H9 (cell line): ENCODE results near the gene TRAF2. TPM values are rescaled to one million over a fixed set of nuclear protein-coding genes. Genes with fewer than 3 reads are reported as not detected.
A peak's percentile ranks its signal among the peaks of the same experiment; 100 is the strongest.

Source experiments
- DNase-seq: peaks from one replicate; pipeline ENCODE4 v3.0.0-alpha.2; 2017
- H2AFZ ChIP-seq: one replicate; pipeline ENCODE4 v1.6.1; 2013; ENCODE audit warnings: mild to moderate bottlenecking, low read length, control low read depth, moderate library complexity
- H2AK5ac ChIP-seq: 2 replicates; pipeline ENCODE4 v1.6.1; 2013; ENCODE audit warnings: low read length, control low read depth, mixed read lengths; ENCODE audit not compliant: insufficient read length
- H2BK120ac ChIP-seq: one replicate; pipeline ENCODE4 v1.6.1; 2013; ENCODE audit warnings: low read depth, mild to moderate bottlenecking, low read length, control low read depth, inconsistent platforms; ENCODE audit not compliant: poor library complexity, severe bottlenecking
- H2BK12ac ChIP-seq: 2 replicates; pipeline ENCODE4 v1.6.1; 2013; ENCODE audit warnings: low read length, control low read depth, mixed read lengths, low read depth; ENCODE audit not compliant: insufficient read length
- H2BK15ac ChIP-seq: 2 replicates; pipeline ENCODE4 v1.6.1; 2013; ENCODE audit warnings: low read depth, low read length, control low read depth
- H2BK20ac ChIP-seq: one replicate; pipeline ENCODE4 v1.6.1; 2013; ENCODE audit warnings: low read depth, mild to moderate bottlenecking, low read length, control low read depth, inconsistent platforms; ENCODE audit not compliant: poor library complexity, severe bottlenecking
- H2BK5ac ChIP-seq: 2 replicates; pipeline ENCODE4 v1.6.1; 2013; ENCODE audit warnings: low read length, control low read depth, mixed read lengths; ENCODE audit not compliant: insufficient read length
- H3K14ac ChIP-seq: 2 replicates; pipeline ENCODE4 v1.6.1; 2013; ENCODE audit warnings: low read length, control low read depth; ENCODE audit not compliant: insufficient read depth
- H3K18ac ChIP-seq: 2 replicates; pipeline ENCODE4 v1.6.1; 2013; ENCODE audit warnings: low read depth, mild to moderate bottlenecking, mixed read lengths, low read length, control low read depth; ENCODE audit not compliant: insufficient read length
- H3K23ac ChIP-seq: 2 replicates; pipeline ENCODE4 v1.6.1; 2013; ENCODE audit warnings: low read length, control low read depth, mixed read lengths, low read depth; ENCODE audit not compliant: insufficient read length
- H3K23me2 ChIP-seq: 2 replicates; pipeline ENCODE4 v1.6.1; 2013; ENCODE audit warnings: low read depth, mild to moderate bottlenecking, mixed read lengths, low read length, control low read depth; ENCODE audit not compliant: insufficient read length, poor library complexity, severe bottlenecking
- H3K27ac ChIP-seq: 2 replicates; pipeline ENCODE4 v1.5.1; 2013; ENCODE audit warnings: low read length, control low read depth, mixed read lengths, low read depth; ENCODE audit not compliant: insufficient read length
- H3K27me3 ChIP-seq: 2 replicates; pipeline ENCODE4 v1.6.1; 2013; ENCODE audit warnings: low read length, control low read depth, inconsistent platforms; ENCODE audit not compliant: insufficient read depth
- H3K4ac ChIP-seq: 2 replicates; pipeline ENCODE4 v1.6.1; 2013; ENCODE audit warnings: low read depth, mild to moderate bottlenecking, control low read depth, inconsistent platforms, low read length, moderate library complexity
- H3K4me1 ChIP-seq: 2 replicates; pipeline ENCODE4 v1.6.1; 2013; ENCODE audit warnings: low read length, control low read depth, inconsistent platforms; ENCODE audit not compliant: insufficient read depth
- H3K4me2 ChIP-seq: 2 replicates; pipeline ENCODE4 v1.6.1; 2013; ENCODE audit warnings: low read length, control low read depth, mixed read lengths; ENCODE audit not compliant: insufficient read length, insufficient read depth
- H3K56ac ChIP-seq: 2 replicates; pipeline ENCODE4 v1.6.1; 2013; ENCODE audit warnings: low read depth, mild to moderate bottlenecking, mixed read lengths, low read length, control low read depth; ENCODE audit not compliant: insufficient read length
- H3K79me1 ChIP-seq: 2 replicates; pipeline ENCODE4 v1.6.1; 2013; ENCODE audit warnings: low read depth, mild to moderate bottlenecking, moderate library complexity, low read length, control low read depth, inconsistent platforms; ENCODE audit not compliant: insufficient read depth, poor library complexity, severe bottlenecking
- H3K79me2 ChIP-seq: 2 replicates; pipeline ENCODE4 v1.6.1; 2013; ENCODE audit warnings: low read length, control low read depth, inconsistent platforms; ENCODE audit not compliant: insufficient read depth
- H3K9ac ChIP-seq: 2 replicates; pipeline ENCODE4 v1.6.1; 2013; ENCODE audit warnings: low read length, control low read depth, mixed read lengths; ENCODE audit not compliant: insufficient read length; ENCODE audit errors: extremely low read depth
- H3K9me3 ChIP-seq: one replicate; pipeline ENCODE4 v1.6.1; 2013; ENCODE audit warnings: low read depth, low read length, inconsistent platforms; ENCODE audit not compliant: control insufficient read depth
- H3T11ph ChIP-seq: one replicate; pipeline ENCODE4 v1.6.1; 2013; ENCODE audit warnings: mild to moderate bottlenecking, low read length, control low read depth, inconsistent platforms
- H4K20me1 ChIP-seq: one replicate; pipeline ENCODE4 v1.6.1; 2013; ENCODE audit not compliant: control insufficient read depth, insufficient read length, insufficient read depth
- H4K5ac ChIP-seq: 2 replicates; pipeline ENCODE4 v1.6.1; 2013; ENCODE audit warnings: low read depth, mild to moderate bottlenecking, mixed read lengths, low read length, control low read depth; ENCODE audit not compliant: insufficient read length
- H4K8ac ChIP-seq: replicated peaks from 2 replicates; pipeline ENCODE4 v1.6.1; 2013; ENCODE audit warnings: low read length, control low read depth, mixed read lengths, low read depth; ENCODE audit not compliant: insufficient read length
- H4K91ac ChIP-seq: 2 replicates; pipeline ENCODE4 v1.6.1; 2013; ENCODE audit warnings: low read depth, mild to moderate bottlenecking, moderate library complexity, mixed read lengths, low read length, control low read depth; ENCODE audit not compliant: insufficient read length
- H3K27ac Mint-ChIP-seq, 3 experiments: 2 replicates in 2 of 3; 3 replicates in 1 of 3; pipeline ENCODE4 v1.8.0; 2020 to 2021; ENCODE audit warnings: mixed read lengths in 3 of 3, mild to moderate bottlenecking in 1 of 3, moderate library complexity in 1 of 3
- H3K27me3 Mint-ChIP-seq: 2 replicates; pipeline ENCODE4 v1.8.0; 2021; ENCODE audit warnings: low read depth, mild to moderate bottlenecking, moderate library complexity, mixed read lengths
- H3K36me3 Mint-ChIP-seq, 3 experiments: 2 replicates in 2 of 3; 3 replicates in 1 of 3; pipeline ENCODE4 v1.8.0; 2020 to 2021; ENCODE audit warnings: low read depth in 3 of 3, mixed read lengths in 3 of 3; ENCODE audit not compliant: insufficient read depth in 1 of 3
- H3K4me1 Mint-ChIP-seq, 2 experiments: 2 replicates each; pipeline ENCODE4 v1.8.0; 2020; ENCODE audit warnings: mixed read lengths in 2 of 2
- H3K4me3 Mint-ChIP-seq, 2 experiments: 2 replicates in 1 of 2; 3 replicates in 1 of 2; pipeline ENCODE4 v1.8.0; 2020 to 2021; ENCODE audit warnings: mild to moderate bottlenecking in 2 of 2, mixed read lengths in 2 of 2, moderate library complexity in 1 of 2
- H3K9me3 Mint-ChIP-seq, 2 experiments: 2 replicates in 1 of 2; 3 replicates in 1 of 2; pipeline ENCODE4 v1.8.0; 2020; ENCODE audit warnings: mild to moderate bottlenecking in 2 of 2, mixed read lengths in 2 of 2, moderate library complexity in 1 of 2
- WGBS: extraction: QIAGEN DNeasy Blood & Tissue Kit; methylation state at CpG from one replicate; pipeline ENCODE4 v1.1.7; 2013; ENCODE audit warnings: missing lambda C conversion rate, low lambda C conversion rate, mixed read lengths; ENCODE audit not compliant: insufficient read length; ENCODE audit errors: extremely low coverage; 5-methylcytosine and 5-hydroxymethylcytosine counted together
- total RNA-seq: library from RNA; stranded (reverse); gene quantifications from 2 replicates; pipeline ENCODE4 v1.2.1, GENCODE V29; 2021
- TF ChIP-seq, protein P1 (sequence below): fragments of 200-600 bp; sonication (generic); conservative IDR thresholded peaks from 3 replicates; pipeline ENCODE4 v1.8.0; 2021; ENCODE audit warnings: antibody characterized with exemption, mild to moderate bottlenecking

TRAF2 gene
- total RNA-seq, 1 experiment from 2014 or later: 48.8 TPM

DNA sequence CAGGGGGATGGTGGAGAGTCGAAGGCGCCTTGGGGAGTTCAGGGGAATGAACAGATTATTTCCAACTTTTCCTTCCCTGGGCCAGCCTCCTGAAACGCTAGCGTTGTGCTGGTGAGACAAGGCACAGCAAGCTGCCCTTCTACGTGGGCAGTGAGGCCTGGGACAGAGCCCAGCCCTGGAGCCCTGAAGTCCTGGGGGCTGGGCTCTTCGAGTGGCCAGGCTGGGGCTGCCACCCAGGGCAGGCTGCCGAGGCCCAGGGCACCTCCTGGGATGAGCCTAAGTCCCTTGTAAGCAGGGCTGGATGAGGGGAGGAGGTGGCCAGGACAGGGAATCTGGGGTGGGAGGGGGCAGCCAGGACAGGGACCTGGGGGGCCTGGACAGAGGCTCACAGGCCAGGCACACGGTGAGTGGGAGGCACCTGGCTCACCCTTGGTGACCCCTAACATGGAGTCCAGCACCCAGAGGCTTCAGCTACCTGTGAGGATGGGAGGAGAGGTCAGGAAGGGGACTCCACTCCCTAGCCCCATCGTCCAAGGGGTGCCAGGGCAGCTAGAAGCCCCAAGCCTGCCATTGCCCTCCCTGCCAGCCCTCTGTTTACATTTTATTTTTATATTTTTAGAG lies 64.5 kb downstream of the TRAF2 start:
- Histone ChIP-seq H3K4ac (no peak overlapping the region), H3K4me1 (no peaks in the 10 kb centered on the region), H3K14ac (0 out of 2 replicates have a peak overlapping the region, but pooled peaks have one; percentile 9), H3K79me1 (no peaks in the 10 kb centered on the region), H4K91ac (no peak overlapping the region), H2AFZ (no peak overlapping the region), H4K5ac (no peak overlapping the region), H2AK5ac (no peak overlapping the region), H3K23ac (no peak overlapping the region), H3K18ac (no peak overlapping the region), H4K20me1 (no peaks in the 10 kb centered on the region), H2BK15ac (no peak overlapping the region), H2BK5ac (no peak overlapping the region), H3K4me2 (peak overlapping the region; percentile 55), H2BK20ac (no peak overlapping the region), H3K79me2 (no peaks in the 10 kb centered on the region), H4K8ac (no peak overlapping the region), H3K27ac (no peak overlapping the region), H3T11ph (no peak overlapping the region), H3K9me3 (no peaks in the 10 kb centered on the region), H2BK120ac (no peak overlapping the region), H3K23me2 (peaks cover 5% of the 10 kb centered on the region), H3K27me3 (no peaks in the 10 kb centered on the region), H2BK12ac (no peak overlapping the region), H3K56ac (no peak overlapping the region), H3K9ac (no peak overlapping the region)
- no peak for DNase-seq
- H3K27me3 Mint-ChIP-seq: no peaks in the 10 kb centered on the region
- no peaks in the 10 kb centered on the region for H3K9me3 Mint-ChIP-seq
- H3K27ac Mint-ChIP-seq: no peak overlapping the region; a peak in 1 of 7 replicates
- H3K4me1 Mint-ChIP-seq: peaks cover 8 to 12% of the 10 kb centered on the region in 2 experiments
- H3K36me3 Mint-ChIP-seq: no peaks in the 10 kb centered on the region
- no CpG with 5 or more reads among the region's 9 CpGs for WGBS
- TF ChIP-seq, protein P1, sequence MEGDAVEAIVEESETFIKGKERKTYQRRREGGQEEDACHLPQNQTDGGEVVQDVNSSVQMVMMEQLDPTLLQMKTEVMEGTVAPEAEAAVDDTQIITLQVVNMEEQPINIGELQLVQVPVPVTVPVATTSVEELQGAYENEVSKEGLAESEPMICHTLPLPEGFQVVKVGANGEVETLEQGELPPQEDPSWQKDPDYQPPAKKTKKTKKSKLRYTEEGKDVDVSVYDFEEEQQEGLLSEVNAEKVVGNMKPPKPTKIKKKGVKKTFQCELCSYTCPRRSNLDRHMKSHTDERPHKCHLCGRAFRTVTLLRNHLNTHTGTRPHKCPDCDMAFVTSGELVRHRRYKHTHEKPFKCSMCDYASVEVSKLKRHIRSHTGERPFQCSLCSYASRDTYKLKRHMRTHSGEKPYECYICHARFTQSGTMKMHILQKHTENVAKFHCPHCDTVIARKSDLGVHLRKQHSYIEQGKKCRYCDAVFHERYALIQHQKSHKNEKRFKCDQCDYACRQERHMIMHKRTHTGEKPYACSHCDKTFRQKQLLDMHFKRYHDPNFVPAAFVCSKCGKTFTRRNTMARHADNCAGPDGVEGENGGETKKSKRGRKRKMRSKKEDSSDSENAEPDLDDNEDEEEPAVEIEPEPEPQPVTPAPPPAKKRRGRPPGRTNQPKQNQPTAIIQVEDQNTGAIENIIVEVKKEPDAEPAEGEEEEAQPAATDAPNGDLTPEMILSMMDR: no peak
- peak overlapping the region; percentile 74 to 81 for H3K4me3 Mint-ChIP-seq
